GM18861 (cell line): ENCODE results near the gene NOXA1.

Experiments
- ATAC-seq: cut with Tn5 transposase; IDR thresholded peaks from one replicate; pipeline ENCODE4 v1.9.1; 2021; ENCODE audit not compliant: unreplicated experiment

The NOXA1 gene

DNA sequence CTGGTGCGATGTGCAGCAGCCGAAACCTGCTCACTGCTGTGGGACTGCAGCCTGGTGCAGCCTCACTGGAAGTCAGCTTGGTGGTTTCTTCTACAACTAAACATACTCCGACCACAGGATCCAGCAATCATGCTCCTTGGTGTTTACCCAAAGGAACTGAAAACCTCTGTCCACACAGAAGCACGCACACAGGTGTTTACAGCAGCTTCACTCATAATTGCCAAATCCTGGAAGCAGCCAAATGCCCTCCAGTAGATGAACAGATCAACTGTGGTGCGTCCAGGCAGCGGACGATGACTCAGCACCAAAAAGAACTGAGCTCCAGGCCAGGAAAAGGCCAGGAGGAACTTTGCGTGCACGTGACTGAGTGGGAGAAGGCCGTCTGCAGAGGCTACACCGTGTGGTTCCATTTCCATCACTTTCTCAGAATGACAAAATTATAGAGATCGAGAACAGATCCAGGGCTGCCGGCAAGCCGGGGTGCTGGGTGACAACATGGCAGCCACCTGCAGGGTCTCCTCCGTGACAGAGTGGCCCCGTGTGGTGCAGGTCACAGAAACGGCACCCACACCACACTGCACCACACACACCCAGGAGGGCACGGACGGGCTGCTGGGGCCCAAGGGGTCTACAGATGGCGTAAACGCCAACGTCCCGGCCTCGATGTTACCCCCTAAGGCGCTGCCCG is 59.0 kb downstream of the NOXA1 start:
- no peak for ATAC-seq
